ENCODE measurements around the gene SPTSSA.

GRCh38 chr14:34460841-34461240 lies 1.2 kb downstream of the SPTSSA start:
- no peak for TF ChIP-seq CTCF (IDR thresholded peaks at IDR 0.05; ENCODE audit: low read depth, low read length)
- TF ChIP-seq EZH2phosphoT487 (IDR thresholded peaks at IDR 0.05; ENCODE audit: low read depth): no peak

Data from OCI-LY3 (cell line).